T-helper 1 cell treated with Interleukin-12 subunit alpha and Interleukin-12 subunit beta and Interleukin-4 antibody, amounts not matched to agents 30 μg/mL and 1 μg/mL, for 36 hours (primary cell): ENCODE measurements around the gene FLRT3.

Experiments used
- H3K27ac Mint-ChIP-seq: one replicate; pipeline ENCODE4 v1.8.0; 2021; ENCODE audit warnings: mild to moderate bottlenecking, mixed read lengths
- H3K27me3 Mint-ChIP-seq: one replicate; pipeline ENCODE4 v1.8.0; 2021; ENCODE audit warnings: low read depth, mixed read lengths
- H3K36me3 Mint-ChIP-seq: one replicate; pipeline ENCODE4 v1.8.0; 2021; ENCODE audit warnings: low read depth, mixed read lengths
- H3K4me1 Mint-ChIP-seq: one replicate; pipeline ENCODE4 v1.8.0; 2021; ENCODE audit warnings: low read depth, mixed read lengths
- H3K4me3 Mint-ChIP-seq: one replicate; pipeline ENCODE4 v1.8.0; 2021; ENCODE audit warnings: mild to moderate bottlenecking, moderate library complexity, mixed read lengths
- H3K9me3 Mint-ChIP-seq: one replicate; pipeline ENCODE4 v1.8.0; 2021; ENCODE audit warnings: mixed read lengths

The FLRT3 gene

DNA sequence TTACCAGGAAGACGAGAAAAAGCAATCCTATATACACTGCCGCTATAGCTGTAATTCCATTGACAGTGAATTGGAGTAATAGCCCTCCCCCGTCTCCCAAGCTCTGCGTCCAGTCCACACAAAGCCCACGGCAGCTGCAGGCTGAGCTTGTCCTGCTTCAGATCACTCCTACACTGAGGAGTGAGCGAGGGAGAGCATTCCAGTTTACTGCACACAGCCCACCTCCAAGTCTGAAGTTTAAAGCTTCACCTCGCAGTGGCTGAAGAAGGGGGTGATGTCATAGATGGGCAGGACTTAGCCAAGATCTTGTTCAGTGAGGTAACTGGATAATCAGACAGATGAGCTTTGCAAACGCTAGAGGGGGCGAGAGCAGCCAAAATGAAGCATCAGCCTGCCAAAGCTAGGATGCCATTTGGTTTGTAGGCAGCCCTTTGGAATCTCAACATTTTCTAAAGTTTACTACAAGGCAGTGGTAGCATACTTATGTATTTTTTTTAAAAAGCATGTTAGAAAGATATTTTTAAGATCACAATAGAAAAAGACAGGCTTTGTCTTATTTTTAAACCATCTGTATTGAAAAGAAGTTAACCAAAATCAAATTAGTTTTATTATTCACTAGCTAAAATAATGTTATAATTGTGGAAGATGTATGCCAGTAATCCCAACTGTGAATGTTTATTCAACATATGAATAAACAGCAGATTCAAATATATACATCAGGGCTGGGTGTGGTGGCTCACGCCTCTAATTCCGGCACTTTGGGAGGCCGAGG lies at the start of gene FLRT3:
TSS of gene FLRT3 (minus strand) at position 213 of the 772 bp plus-strand sequence. CDS start 10,106 bp downstream, outside the sequence.
- H3K4me3 Mint-ChIP-seq = no peak within 1 kb of the TSS
- H3K27ac Mint-ChIP-seq = no peak within 1 kb of the TSS
- H3K27me3 Mint-ChIP-seq = no peaks in the 10 kb centered on the region
- H3K4me1 Mint-ChIP-seq = no peaks in the 10 kb centered on the region
- no peaks in the 10 kb centered on the region for H3K36me3 Mint-ChIP-seq
- H3K9me3 Mint-ChIP-seq = no peaks in the 10 kb centered on the region

DNA sequence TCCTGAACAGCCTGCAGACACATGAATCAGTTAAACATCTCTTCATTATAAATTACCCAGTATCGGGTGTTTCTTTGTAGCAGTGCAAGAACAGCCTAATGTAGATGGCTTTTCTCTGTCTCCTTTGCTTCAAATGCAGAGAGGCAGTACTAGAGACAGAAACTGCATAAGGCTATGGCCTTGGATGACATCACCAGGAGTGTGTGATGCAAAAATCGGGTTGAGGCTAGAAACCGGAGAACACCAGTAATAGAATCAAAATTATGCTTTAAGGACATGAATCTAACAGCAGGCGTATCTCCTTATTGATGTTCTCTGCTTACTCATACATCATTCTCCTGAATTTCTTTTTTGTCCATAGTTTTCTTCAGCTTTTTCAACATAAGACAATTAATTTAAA lies 49.3 kb upstream of the FLRT3 start:
- no peaks in the 10 kb centered on the region for H3K27me3 Mint-ChIP-seq
- no peak overlapping the region for H3K27ac Mint-ChIP-seq
- H3K4me3 Mint-ChIP-seq = no peak overlapping the region
- no peaks in the 10 kb centered on the region for H3K4me1 Mint-ChIP-seq
- H3K9me3 Mint-ChIP-seq = peaks cover 32% of the 10 kb centered on the region
- no peaks in the 10 kb centered on the region for H3K36me3 Mint-ChIP-seq

- Mint-ChIP-seq H3K4me3 (no peak overlapping the region), H3K4me1 (no peaks in the 10 kb centered on the region), H3K27me3 (no peaks in the 10 kb centered on the region), H3K27ac (no peak overlapping the region), H3K36me3 (no peaks in the 10 kb centered on the region), H3K9me3 (peaks cover 32% of the 10 kb centered on the region)
Observed at GRCh38 chr20:14385176-14385740, 47.8 kb upstream of the FLRT3 start.

GRCh38 chr20:14384416-14385175 lies 47.2 kb upstream of the FLRT3 start:
- Mint-ChIP-seq H3K27ac (no peak overlapping the region), H3K9me3 (peaks cover 28% of the 10 kb centered on the region), H3K36me3 (no peaks in the 10 kb centered on the region), H3K27me3 (no peaks in the 10 kb centered on the region), H3K4me1 (no peaks in the 10 kb centered on the region), H3K4me3 (no peak overlapping the region)

- H3K27me3 Mint-ChIP-seq = no peaks in the 10 kb centered on the region
Observed at GRCh38 chr20:14383335-14383734, 45.9 kb upstream of the FLRT3 start.

GRCh38 chr20:14378326-14378725 lies 40.9 kb upstream of the FLRT3 start:
- Mint-ChIP-seq H3K36me3 (no peaks in the 10 kb centered on the region), H3K27ac (no peak overlapping the region), H3K4me3 (no peak overlapping the region), H3K9me3 (peaks cover 10% of the 10 kb centered on the region), H3K4me1 (no peaks in the 10 kb centered on the region), H3K27me3 (no peaks in the 10 kb centered on the region)

More at GRCh38 chr20:14383335-14383734, 45.9 kb upstream of the FLRT3 start:
- H3K36me3 Mint-ChIP-seq = no peaks in the 10 kb centered on the region
- no peak overlapping the region for H3K27ac Mint-ChIP-seq
- H3K9me3 Mint-ChIP-seq = peaks cover 20% of the 10 kb centered on the region
- no peak overlapping the region for H3K4me3 Mint-ChIP-seq
- no peaks in the 10 kb centered on the region for H3K4me1 Mint-ChIP-seq

- Mint-ChIP-seq H3K27ac (no peak overlapping the region), H3K4me3 (no peak overlapping the region), H3K4me1 (no peaks in the 10 kb centered on the region), H3K36me3 (no peaks in the 10 kb centered on the region), H3K27me3 (no peaks in the 10 kb centered on the region), H3K9me3 (no peaks in the 10 kb centered on the region)
Observed at GRCh38 chr20:14375416-14375985, 38.1 kb upstream of the FLRT3 start.

GRCh38 chr20:14374196-14374595 lies 36.8 kb upstream of the FLRT3 start:
- Mint-ChIP-seq H3K27ac (no peak overlapping the region), H3K36me3 (no peaks in the 10 kb centered on the region), H3K4me1 (no peaks in the 10 kb centered on the region), H3K4me3 (no peak overlapping the region), H3K27me3 (no peaks in the 10 kb centered on the region), H3K9me3 (no peaks in the 10 kb centered on the region)

DNA sequence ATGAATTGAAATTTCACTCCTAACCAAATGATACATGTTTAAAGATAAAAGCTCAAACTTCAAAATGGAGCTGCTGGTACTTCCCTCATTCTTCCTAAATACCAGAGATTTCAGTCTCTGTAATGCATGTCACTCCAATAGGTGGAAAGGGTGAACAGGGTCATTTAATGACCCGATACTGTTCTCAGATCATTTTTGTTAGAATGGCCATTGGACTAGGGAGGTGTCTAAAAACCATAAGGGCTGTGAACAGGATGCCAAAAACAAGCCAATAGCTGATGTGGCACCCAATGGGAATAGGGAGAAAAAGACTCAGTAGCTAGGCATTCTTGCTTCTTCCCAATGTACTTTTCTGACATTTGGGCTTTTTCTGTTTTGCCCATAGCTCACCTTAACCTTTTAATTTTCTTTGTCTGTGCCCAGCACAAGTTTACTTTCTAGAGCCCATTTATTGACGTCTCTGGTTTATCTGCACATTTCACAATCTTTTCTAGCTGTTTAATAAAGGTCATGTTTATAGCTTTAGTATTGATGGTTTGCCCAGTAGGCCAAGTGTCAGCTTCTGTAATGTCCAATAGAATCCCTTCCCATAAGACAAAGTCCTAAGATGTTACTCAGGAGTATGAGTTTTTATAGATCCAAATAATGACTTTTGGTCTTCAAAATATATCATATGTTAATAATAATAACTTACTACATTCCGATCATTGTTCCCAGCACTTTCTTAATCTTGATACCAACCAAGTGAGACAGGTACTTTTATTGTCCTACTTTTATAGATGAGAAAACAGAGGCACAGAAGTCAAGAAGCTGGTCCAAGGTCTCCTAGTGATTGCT lies 24.3 kb upstream of the FLRT3 start:
- no peaks in the 10 kb centered on the region for H3K4me1 Mint-ChIP-seq
- no peaks in the 10 kb centered on the region for H3K27me3 Mint-ChIP-seq
- H3K36me3 Mint-ChIP-seq = no peaks in the 10 kb centered on the region
- no peak overlapping the region for H3K27ac Mint-ChIP-seq
- H3K9me3 Mint-ChIP-seq = peaks cover 9% of the 10 kb centered on the region
- H3K4me3 Mint-ChIP-seq = no peak overlapping the region

- Mint-ChIP-seq H3K27ac (no peak overlapping the region), H3K27me3 (no peaks in the 10 kb centered on the region), H3K9me3 (peaks cover 3% of the 10 kb centered on the region), H3K36me3 (no peaks in the 10 kb centered on the region), H3K4me1 (no peaks in the 10 kb centered on the region), H3K4me3 (no peak overlapping the region)
Observed at GRCh38 chr20:14360416-14360815, 23.0 kb upstream of the FLRT3 start.

DNA sequence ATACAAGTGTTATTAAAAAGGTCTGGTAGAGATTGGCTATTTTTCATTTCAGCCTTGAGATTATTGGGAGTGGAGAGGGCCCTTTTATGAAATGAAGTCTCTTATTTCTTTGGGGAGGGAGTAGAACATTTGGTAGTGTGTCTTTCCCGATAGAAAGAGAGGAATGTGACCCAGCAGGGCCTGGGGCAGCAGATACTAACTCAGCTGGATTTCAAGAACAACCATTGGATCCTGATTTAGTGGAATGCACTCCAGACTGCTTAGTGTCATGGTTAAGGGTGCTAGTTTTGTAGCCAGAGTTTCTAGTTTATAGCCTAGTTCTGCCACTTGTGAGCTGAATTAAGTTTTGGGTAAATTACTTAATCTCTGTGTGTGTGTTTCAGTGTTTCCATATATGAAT lies 18.4 kb upstream of the FLRT3 start:
- Mint-ChIP-seq H3K9me3 (peaks cover 9% of the 10 kb centered on the region), H3K27ac (no peak overlapping the region), H3K27me3 (no peaks in the 10 kb centered on the region), H3K36me3 (no peaks in the 10 kb centered on the region), H3K4me3 (no peak overlapping the region), H3K4me1 (no peaks in the 10 kb centered on the region)

GRCh38 chr20:14344746-14345145 lies 7.3 kb upstream of the FLRT3 start:
- H3K27ac Mint-ChIP-seq = no peak overlapping the region
- no peaks in the 10 kb centered on the region for H3K36me3 Mint-ChIP-seq
- H3K27me3 Mint-ChIP-seq = no peaks in the 10 kb centered on the region
- no peak overlapping the region for H3K4me3 Mint-ChIP-seq
- H3K4me1 Mint-ChIP-seq = no peaks in the 10 kb centered on the region
- H3K9me3 Mint-ChIP-seq = peaks cover 4% of the 10 kb centered on the region

DNA sequence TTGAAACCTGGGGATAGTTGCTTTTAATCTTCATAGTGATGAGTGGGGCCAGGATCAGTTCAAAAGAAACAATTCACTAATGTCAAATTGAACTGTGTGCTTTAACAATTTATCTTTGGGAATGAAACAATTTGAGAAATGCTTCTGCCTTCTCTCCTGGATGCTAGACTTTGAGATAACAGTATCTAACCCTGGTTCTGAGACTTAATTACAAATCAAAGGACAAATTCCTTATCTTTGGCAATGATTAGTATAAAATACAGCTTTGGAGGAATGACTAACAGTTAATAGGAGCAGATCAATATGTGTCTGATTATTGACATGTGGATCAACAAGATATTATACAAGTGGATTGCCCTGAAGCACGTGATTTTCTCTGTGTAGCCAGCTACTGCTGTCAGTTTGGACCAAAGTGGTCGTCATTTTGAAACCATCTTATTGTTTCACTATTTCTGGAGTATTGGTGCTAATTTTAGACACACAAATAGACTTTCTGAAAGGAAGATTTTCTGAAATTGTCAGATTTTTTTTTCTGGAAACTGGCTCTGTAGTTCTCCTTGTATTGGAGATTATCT lies 6.2 kb upstream of the FLRT3 start:
- no peaks in the 10 kb centered on the region for H3K27me3 Mint-ChIP-seq
- peaks cover 4% of the 10 kb centered on the region for H3K9me3 Mint-ChIP-seq
- no peaks in the 10 kb centered on the region for H3K36me3 Mint-ChIP-seq
- H3K27ac Mint-ChIP-seq = no peak overlapping the region
- no peak overlapping the region for H3K4me3 Mint-ChIP-seq
- no peaks in the 10 kb centered on the region for H3K4me1 Mint-ChIP-seq

GRCh38 chr20:14342918-14343317 lies 5.5 kb upstream of the FLRT3 start:
- no peak overlapping the region for H3K27ac Mint-ChIP-seq
- H3K27me3 Mint-ChIP-seq = no peaks in the 10 kb centered on the region
- no peak overlapping the region for H3K4me3 Mint-ChIP-seq
- H3K36me3 Mint-ChIP-seq = no peaks in the 10 kb centered on the region
- peaks cover 4% of the 10 kb centered on the region for H3K9me3 Mint-ChIP-seq
- no peaks in the 10 kb centered on the region for H3K4me1 Mint-ChIP-seq
